B cell (primary cell): ENCODE measurements around the gene ATP10B. TPM values are rescaled to one million over a fixed set of nuclear protein-coding genes. Genes with fewer than 3 reads are reported as not detected.

ENCODE experiments used
- ATAC-seq: fragments of 200-7000 bp; cut with Tn5 transposase; one replicate; pipeline ENCODE4 v1.10.0; 2021; ENCODE audit warnings: low read depth, mild to moderate bottlenecking, moderate number of reproducible peaks, moderate library complexity
- CTCF ChIA-PET: fragments of 350-600 bp; sonication (Branson Sonifier 250); formaldehyde crosslinking; loops from one replicate; lab custom pipeline; 2021; ENCODE audit warnings: antibody characterized with exemption, inconsistent platforms; lab: Charles Lee
- POLR2A ChIA-PET: fragments of 350-600 bp; sonication (Branson Sonifier 250); formaldehyde crosslinking; loops from one replicate; lab custom pipeline; 2021; ENCODE audit warnings: antibody characterized with exemption; lab: Charles Lee
- DNase-seq: peaks from one replicate; pipeline ENCODE4 v3.0.0; 2013
- H2AFZ ChIP-seq: 2 replicates; pipeline ENCODE4 v1.6.1; 2012; ENCODE audit warnings: mild to moderate bottlenecking, low read depth, low read length; ENCODE audit not compliant: insufficient read depth, poor library complexity, severe bottlenecking
- H3K27ac ChIP-seq, 2 donors: 1 replicate in 1 of 2; 2 replicates in 1 of 2; pipeline ENCODE4 v1.5.1; 2012 to 2013; ENCODE audit warnings: low read length in 2 of 2, mild to moderate bottlenecking in 2 of 2, moderate library complexity in 1 of 2
- H3K27me3 ChIP-seq, 4 experiments: fragments of 200-600 bp in 1 of 4; sonication (generic) in 1 of 4; replicated peaks in 1 of 4; 1 replicate in 2 of 4; 2 replicates in 2 of 4; pipeline versions ENCODE4 v1.6.1 to v1.7.0; 2013 to 2016; ENCODE audit warnings: low read length in 3 of 4, mild to moderate bottlenecking in 2 of 4, mixed read lengths in 1 of 4, moderate library complexity in 1 of 4; ENCODE audit not compliant: insufficient read depth in 4 of 4, control insufficient read depth in 3 of 4; ENCODE audit errors: control extremely low read depth in 1 of 4
- H3K36me3 ChIP-seq, 2 experiments: replicated peaks in 1 of 2; 1 replicate in 1 of 2; 2 replicates in 1 of 2; pipeline versions ENCODE4 v1.6.1 to v1.7.1; 2013; ENCODE audit warnings: low read length in 1 of 2; ENCODE audit not compliant: insufficient read depth in 2 of 2, control insufficient read depth in 1 of 2; ENCODE audit errors: control extremely low read depth in 1 of 2, extremely low read depth in 1 of 2
- H3K4me1 ChIP-seq, 2 donors: fragments of 200-600 bp in 1 of 2; sonication (generic) in 1 of 2; 1 replicate in 1 of 2; 2 replicates in 1 of 2; pipeline versions ENCODE4 v1.5.1 to v1.6.1; 2013 to 2017; ENCODE audit warnings: low read length in 2 of 2; ENCODE audit not compliant: control insufficient read depth in 2 of 2, insufficient read depth in 2 of 2
- H3K4me2 ChIP-seq: replicated peaks from 2 replicates; pipeline ENCODE3; 2012; ENCODE audit warnings: mild to moderate bottlenecking, low read depth, low read length; ENCODE audit not compliant: poor library complexity, severe bottlenecking
- H3K4me3 ChIP-seq, 5 experiments: fragments of 200-600 bp in 1 of 5; sonication (generic) in 1 of 5; 1 replicate in 3 of 5; 2 replicates in 2 of 5; pipeline versions ENCODE4 v1.5.1 to v1.7.0; 2011 to 2016; ENCODE audit warnings: low read length in 4 of 5, mild to moderate bottlenecking in 4 of 5, low read depth in 2 of 5, control low read depth in 1 of 5, moderate library complexity in 1 of 5; ENCODE audit not compliant: insufficient read depth in 1 of 5; ENCODE audit errors: control extremely low read depth in 1 of 5, extremely low read depth in 1 of 5
- H3K79me2 ChIP-seq: fragments of 200-600 bp; sonication (generic); one replicate; pipeline ENCODE4 v1.6.0; 2016; ENCODE audit warnings: low read length; ENCODE audit not compliant: control insufficient read depth, insufficient read depth
- H3K9ac ChIP-seq: fragments of 200-600 bp; sonication (generic); 2 replicates; pipeline ENCODE4 v1.6.1; 2017; ENCODE audit warnings: mild to moderate bottlenecking, low read length, moderate library complexity
- H3K9me3 ChIP-seq, 3 donors: one replicate each; pipeline versions ENCODE4 v1.6.1 to v1.7.1; 2013; ENCODE audit warnings: low read length in 2 of 3; ENCODE audit not compliant: control insufficient read depth in 2 of 3, insufficient read depth in 1 of 3; ENCODE audit errors: control extremely low read depth in 1 of 3
- H4K20me1 ChIP-seq: 2 replicates; pipeline ENCODE4 v1.6.0; 2012; ENCODE audit warnings: mild to moderate bottlenecking, low read length; ENCODE audit not compliant: insufficient read depth, control insufficient read depth, poor library complexity, severe bottlenecking
- H3K27ac Mint-ChIP-seq: one replicate; pipeline ENCODE4 v1.8.0; 2021; ENCODE audit warnings: mixed read lengths
- H3K27me3 Mint-ChIP-seq: one replicate; pipeline ENCODE4 v1.8.0; 2021; ENCODE audit warnings: mixed read lengths
- H3K4me1 Mint-ChIP-seq: one replicate; pipeline ENCODE4 v1.8.0; 2021; ENCODE audit warnings: mixed read lengths
- H3K4me3 Mint-ChIP-seq: one replicate; pipeline ENCODE4 v1.8.0; 2021; ENCODE audit warnings: mixed read lengths
- H3K9me3 Mint-ChIP-seq: one replicate; pipeline ENCODE4 v1.8.0; 2022; ENCODE audit warnings: mixed read lengths; ENCODE audit not compliant: insufficient read depth
- CTCF ChIP-seq: fragments of 200-600 bp; IDR thresholded peaks from one replicate; pipeline ENCODE4 v1.8.0; 2022; ENCODE audit warnings: antibody characterized with exemption, mild to moderate bottlenecking
- EZH2 ChIP-seq: IDR thresholded peaks from 2 replicates; pipeline ENCODE4 v1.6.1; 2012; ENCODE audit warnings: borderline replicate concordance, low read depth, mild to moderate bottlenecking, moderate library complexity, low read length; ENCODE audit not compliant: insufficient read depth, poor library complexity, severe bottlenecking
- WGBS: methylation state at CpG from one replicate; pipeline ENCODE4 v1.1.5; 2013; ENCODE audit warnings: missing lambda C conversion rate; ENCODE audit not compliant: insufficient coverage; 5-methylcytosine and 5-hydroxymethylcytosine counted together
- intact Hi-C: fragments of 100-400 bp; cut with micrococcal nuclease; formaldehyde crosslinking; loops from one replicate; pipeline ENCODE4 v1.10.0; 2022
- polyA plus RNA-seq: library from polyadenylated mRNA; depleted of rRNA; stranded (reverse); fragments of >200 nt; gene quantifications from 2 replicates; pipeline ENCODE4 v1.2.3, GENCODE V29; 2012
- total RNA-seq, 2 donors: library from RNA; stranded (reverse); fragments of 120-200 nt in 1 of 2; gene quantifications; 1 replicate in 1 of 2; 2 replicates in 1 of 2; pipeline versions ENCODE4 v1.2.3 to v1.2.4, GENCODE V29; 2013 to 2022

ATP10B gene
- total and polyA plus RNA-seq, 2 donors (not counting 1 experiment from before 2014, with no cell fraction given) = not detected

GRCh38 chr5:160787240-160787639 is 64.8 kb downstream of the ATP10B start:
- H4K20me1 ChIP-seq = no peaks in the 10 kb centered on the region
- H3K27me3 ChIP-seq = no peaks in the 10 kb centered on the region
- no peaks in the 10 kb centered on the region for H3K79me2 ChIP-seq
- no peak overlapping the region for H3K9ac ChIP-seq
- no peaks in the 10 kb centered on the region for H3K4me1 Mint-ChIP-seq
- CTCF ChIA-PET = interaction anchor here (2.4 kb wide), 1 partner anchor 349 kb away, joined by 13 read pairs; no protein-coding TSS in a partner anchor
- no peaks in the 10 kb centered on the region for H3K9me3 ChIP-seq
- intact Hi-C loops = loop anchor here (5.0 kb wide), 1 partner anchor 350 kb away; no protein-coding TSS in a partner anchor
- H2AFZ ChIP-seq = no peak overlapping the region
- ATAC-seq = no peak
- no peak overlapping the region for H3K4me2 ChIP-seq
- H3K27ac Mint-ChIP-seq = no peak overlapping the region
- TF ChIP-seq CTCF (no peak), EZH2 (no peak)
- no peak overlapping the region for H3K27ac ChIP-seq
- no peak overlapping the region for H3K4me3 Mint-ChIP-seq
- H3K4me1 ChIP-seq = no peaks in the 10 kb centered on the region
- no peaks in the 10 kb centered on the region for H3K36me3 ChIP-seq
- POLR2A ChIA-PET = no interaction called here
- H3K9me3 Mint-ChIP-seq = no peaks in the 10 kb centered on the region
- WGBS = 67% methylated on average over 4 of the region's 4 CpGs
- DNase-seq = no peak
- peaks cover 6% of the 10 kb centered on the region for H3K27me3 Mint-ChIP-seq
- H3K4me3 ChIP-seq = no peak overlapping the region

- Histone ChIP-seq H4K20me1 (no peaks in the 10 kb centered on the region), H3K9me3 (no peaks in the 10 kb centered on the region), H3K27me3 (no peaks in the 10 kb centered on the region), H3K4me1 (no peaks in the 10 kb centered on the region), H2AFZ (no peak overlapping the region), H3K9ac (no peak overlapping the region), H3K36me3 (no peaks in the 10 kb centered on the region), H3K27ac (no peak overlapping the region), H3K79me2 (no peaks in the 10 kb centered on the region), H3K4me3 (no peak overlapping the region), H3K4me2 (no peak overlapping the region)
- Mint-ChIP-seq H3K4me3 (no peak overlapping the region), H3K27ac (no peak overlapping the region), H3K27me3 (no peaks in the 10 kb centered on the region), H3K4me1 (no peaks in the 10 kb centered on the region), H3K9me3 (no peaks in the 10 kb centered on the region)
- WGBS = 78% methylated on average over 10 of the region's 11 CpGs
- TF ChIP-seq EZH2 = no peak
- no peak for TF ChIP-seq CTCF
- no peak for ATAC-seq
- ChIA-PET POLR2A (no interaction called here), CTCF (no interaction called here)
- intact Hi-C loops = no loop called here
- no peak for DNase-seq
These were observed 77.2 kb downstream of the ATP10B start for GRCh38 chr5:160774666-160775315.
